Urothelium cell line (cell line): ENCODE measurements around the gene RBM39.
"Not testable (repeated sequence)": the region's sequence is repeated elsewhere in the genome, so short reads cannot be mapped to it uniquely, and the experiment has no call there.

ENCODE experiments used
- DNase-seq: peaks from one replicate; pipeline ENCODE4 v3.0.0; 2011; ENCODE audit warnings: low spot score, mixed read lengths
- FAIRE-seq: peaks from 2 replicates; lab custom pipeline; 2011; peaks lifted over from hg19 to GRCh38; lab: Jason Lieb, UNC

The RBM39 gene

GRCh38 chr20:35729836-35730582 is 12.1 kb downstream of the RBM39 start:
- FAIRE-seq, result no peak

GRCh38 chr20:35729283-35729807 is 12.7 kb downstream of the RBM39 start:
- FAIRE-seq (no peak), DNase-seq (no peak)

More at GRCh38 chr20:35729836-35730582, 12.1 kb downstream of the RBM39 start:
- DNase-seq, result no peak

- no peak for FAIRE-seq
Measured at GRCh38 chr20:35726842-35727711, 15.0 kb downstream of the RBM39 start.

GRCh38 chr20:35724321-35725230 is 17.5 kb downstream of the RBM39 start:
- DNase-seq, result no peak
- FAIRE-seq, result no peak

More at GRCh38 chr20:35726842-35727711, 15.0 kb downstream of the RBM39 start:
- DNase-seq, result no peak

- not testable (repeated sequence) for FAIRE-seq, DNase-seq
Measured at GRCh38 chr20:35723652-35724320, 18.3 kb downstream of the RBM39 start.

GRCh38 chr20:35723275-35723639 is 18.8 kb downstream of the RBM39 start:
- DNase-seq, FAIRE-seq: not testable (repeated sequence)

- no peak for DNase-seq
- no peak for FAIRE-seq
Measured at GRCh38 chr20:35721621-35722020, 20.4 kb downstream of the RBM39 start.

GRCh38 chr20:35721219-35721618 is 20.8 kb downstream of the RBM39 start:
- FAIRE-seq, result no peak
- DNase-seq, result no peak

GRCh38 chr20:35720165-35721123 is 21.6 kb downstream of the RBM39 start:
- DNase-seq (no peak), FAIRE-seq (no peak)

- DNase-seq (no peak), FAIRE-seq (no peak)
Measured at GRCh38 chr20:35719717-35720116, 22.3 kb downstream of the RBM39 start.

- FAIRE-seq, result no peak
- no peak for DNase-seq
Measured at GRCh38 chr20:35718972-35719635, 23.0 kb downstream of the RBM39 start.

- DNase-seq, FAIRE-seq: not testable (repeated sequence)
Measured at GRCh38 chr20:35718321-35718720, 23.7 kb downstream of the RBM39 start.

GRCh38 chr20:35716330-35716729 is 25.7 kb downstream of the RBM39 start:
- DNase-seq, result no peak
- no peak for FAIRE-seq

- DNase-seq, result no peak
Measured at GRCh38 chr20:35715652-35716051, 26.4 kb downstream of the RBM39 start.

GRCh38 chr20:35714127-35714526 is 27.9 kb downstream of the RBM39 start:
- FAIRE-seq (no peak), DNase-seq (no peak)

More at GRCh38 chr20:35715652-35716051, 26.4 kb downstream of the RBM39 start:
- FAIRE-seq, result no peak

GRCh38 chr20:35713120-35713519 is 28.9 kb downstream of the RBM39 start:
- FAIRE-seq, DNase-seq: not testable (repeated sequence)

- no peak for FAIRE-seq
- DNase-seq, result no peak
Measured at GRCh38 chr20:35711588-35712209, 30.4 kb downstream of the RBM39 start.
